Measurements from ENCODE around the gene PTPN14.

GRCh38 chr1:214446772-214447556 is 104.4 kb downstream of the PTPN14 start:
- TF ChIP-seq CTCF (IDR thresholded peaks at IDR 0.05) (no peak), POLR2A (IDR thresholded peaks at IDR 0.05) (no peak)
